OCI-LY7 (cell line): ENCODE data around the gene SLC35F4. TPM values are rescaled to one million over a fixed set of nuclear protein-coding genes. Genes with fewer than 3 reads are reported as not detected.

Source experiments
- BruUV-seq: library from RNA; stranded (reverse); fragments of 400-500 nt; replicated peaks from 2 replicates; lab custom pipeline; 2021; lab: Mats Ljungman, UMichigan
- CTCF ChIA-PET: fragments of 300-600 bp; sonication (Branson Sonifier 250); formaldehyde crosslinking; loops from one replicate; lab custom pipeline; 2022; ENCODE audit warnings: antibody characterized with exemption; ENCODE audit not compliant: unreplicated experiment; lab: Charles Lee
- POLR2A ChIA-PET: fragments of 300-600 bp; sonication (Branson Sonifier 250); formaldehyde crosslinking; loops from one replicate; lab custom pipeline; 2022; ENCODE audit warnings: antibody characterized with exemption; lab: Charles Lee
- DNase-seq: peaks from one replicate; pipeline ENCODE4 v3.0.0-alpha.2; 2015; ENCODE audit warnings: low spot score
- H2AFZ ChIP-seq: fragments of 200-600 bp; sonication (generic), shearing (Covaris generic); 2 replicates; pipeline ENCODE4 v1.6.1; 2014; ENCODE audit warnings: mild to moderate bottlenecking, antibody characterized with exemption, low read length, moderate library complexity
- H3K27ac ChIP-seq: fragments of 200-600 bp; sonication (generic); 2 replicates; pipeline ENCODE4 v1.5.1; 2014; ENCODE audit warnings: mixed run types, low read depth, mild to moderate bottlenecking, moderate library complexity, low read length, inconsistent platforms; ENCODE audit not compliant: poor library complexity, severe bottlenecking
- H3K36me3 ChIP-seq: fragments of 200-600 bp; sonication (generic); 2 replicates; pipeline ENCODE4 v1.6.1; 2014; ENCODE audit warnings: mild to moderate bottlenecking, antibody characterized with exemption, low read length, moderate library complexity, mixed read lengths; ENCODE audit not compliant: insufficient read depth
- H3K4me1 ChIP-seq: fragments of 200-600 bp; sonication (generic); 2 replicates; pipeline ENCODE4 v1.5.1; 2014; ENCODE audit warnings: mild to moderate bottlenecking, low read length; ENCODE audit not compliant: insufficient read depth, poor library complexity, severe bottlenecking
- H3K4me2 ChIP-seq: fragments of 200-600 bp; sonication (generic); 2 replicates; pipeline ENCODE4 v1.6.1; 2014; ENCODE audit warnings: mild to moderate bottlenecking, low read length
- H3K4me3 ChIP-seq: fragments of 200-600 bp; sonication (generic); 2 replicates; pipeline ENCODE4 v1.5.1; 2014; ENCODE audit warnings: mild to moderate bottlenecking, low read depth, low read length; ENCODE audit not compliant: poor library complexity, severe bottlenecking
- H3K79me2 ChIP-seq: fragments of 200-600 bp; sonication (generic); 2 replicates; pipeline ENCODE4 v1.6.1; 2016; ENCODE audit warnings: low read depth, mild to moderate bottlenecking, low read length, moderate library complexity, mixed read lengths; ENCODE audit not compliant: insufficient read depth
- H3K9me2 ChIP-seq: fragments of 200-600 bp; sonication (generic); 2 replicates; pipeline ENCODE4 v1.6.1; 2016; ENCODE audit warnings: mild to moderate bottlenecking, low read length, mixed read lengths; ENCODE audit not compliant: insufficient read depth
- H3K9me3 ChIP-seq: fragments of 200-600 bp; sonication (generic); 2 replicates; pipeline ENCODE4 v1.6.1; 2014; ENCODE audit warnings: mild to moderate bottlenecking, mixed run types, low read length, mixed read lengths
- H4K20me1 ChIP-seq: fragments of 200-600 bp; sonication (generic); 2 replicates; pipeline ENCODE4 v1.6.1; 2014; ENCODE audit warnings: mild to moderate bottlenecking, antibody characterized with exemption, low read length, moderate library complexity, mixed read lengths; ENCODE audit not compliant: insufficient read depth
- EZH2phosphoT487 ChIP-seq: fragments of 200-600 bp; sonication (generic); IDR thresholded peaks from 2 replicates; pipeline ENCODE4 v1.6.1; 2018; ENCODE audit warnings: low read depth, borderline replicate concordance, mild to moderate bottlenecking, mixed run types, antibody characterized with exemption, low read length, moderate library complexity, mixed read lengths
- intact Hi-C: fragments of 100-400 bp; cut with micrococcal nuclease; formaldehyde crosslinking; loops from one replicate; pipeline ENCODE4 v1.10.0; 2022; ENCODE audit not compliant: unreplicated experiment
- total RNA-seq, 2 experiments: library from RNA; depleted of rRNA in 1 of 2; stranded (reverse); fragments of >200 nt in 1 of 2; shearing (Covaris generic) in 1 of 2; gene quantifications; 2 replicates each; pipeline ENCODE4 v1.2.3, GENCODE V29; 2014 to 2022
- TF ChIP-seq, protein P1 (sequence below): fragments of 200-600 bp; sonication (generic); conservative IDR thresholded peaks from 2 replicates; pipeline ENCODE4 v1.5.1; 2014; ENCODE audit warnings: mild to moderate bottlenecking, antibody characterized with exemption, low read length, moderate library complexity, mixed read lengths

SLC35F4 gene
- total RNA-seq, 2 experiments from 2014 or later = not detected

DNA sequence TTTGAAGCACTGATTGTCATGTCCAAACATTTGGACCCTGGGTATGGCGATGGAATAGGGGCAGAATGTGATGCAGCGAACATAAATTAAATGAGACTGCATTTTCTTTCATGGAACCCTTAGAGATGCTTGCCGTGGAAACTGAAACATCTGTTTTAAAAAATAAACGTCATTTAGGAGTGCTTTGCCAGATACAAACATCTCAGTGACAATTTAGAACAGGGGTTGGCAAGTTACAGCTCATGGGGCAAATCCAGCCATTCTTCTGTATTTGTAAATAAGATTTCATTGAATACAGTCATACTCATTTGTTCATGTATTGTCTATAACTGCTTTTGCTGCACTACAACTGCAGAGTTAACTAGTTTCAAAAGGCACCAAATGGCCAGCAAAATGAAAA lies 51.2 kb downstream of the SLC35F4 start:
- TF ChIP-seq EZH2phosphoT487 = no peak
- TF ChIP-seq, protein P1, sequence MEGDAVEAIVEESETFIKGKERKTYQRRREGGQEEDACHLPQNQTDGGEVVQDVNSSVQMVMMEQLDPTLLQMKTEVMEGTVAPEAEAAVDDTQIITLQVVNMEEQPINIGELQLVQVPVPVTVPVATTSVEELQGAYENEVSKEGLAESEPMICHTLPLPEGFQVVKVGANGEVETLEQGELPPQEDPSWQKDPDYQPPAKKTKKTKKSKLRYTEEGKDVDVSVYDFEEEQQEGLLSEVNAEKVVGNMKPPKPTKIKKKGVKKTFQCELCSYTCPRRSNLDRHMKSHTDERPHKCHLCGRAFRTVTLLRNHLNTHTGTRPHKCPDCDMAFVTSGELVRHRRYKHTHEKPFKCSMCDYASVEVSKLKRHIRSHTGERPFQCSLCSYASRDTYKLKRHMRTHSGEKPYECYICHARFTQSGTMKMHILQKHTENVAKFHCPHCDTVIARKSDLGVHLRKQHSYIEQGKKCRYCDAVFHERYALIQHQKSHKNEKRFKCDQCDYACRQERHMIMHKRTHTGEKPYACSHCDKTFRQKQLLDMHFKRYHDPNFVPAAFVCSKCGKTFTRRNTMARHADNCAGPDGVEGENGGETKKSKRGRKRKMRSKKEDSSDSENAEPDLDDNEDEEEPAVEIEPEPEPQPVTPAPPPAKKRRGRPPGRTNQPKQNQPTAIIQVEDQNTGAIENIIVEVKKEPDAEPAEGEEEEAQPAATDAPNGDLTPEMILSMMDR = no peak
- ChIA-PET CTCF (no interaction called here), POLR2A (no interaction called here)
- Histone ChIP-seq H3K27ac (no peak overlapping the region), H3K4me1 (no peaks in the 10 kb centered on the region), H3K9me3 (no peaks in the 10 kb centered on the region), H3K79me2 (no peaks in the 10 kb centered on the region), H4K20me1 (no peaks in the 10 kb centered on the region), H3K4me2 (no peak overlapping the region), H3K36me3 (no peaks in the 10 kb centered on the region), H2AFZ (no peak overlapping the region), H3K9me2 (no peaks in the 10 kb centered on the region), H3K4me3 (no peak overlapping the region)
- intact Hi-C loops = no loop called here
- no peak for DNase-seq
- BruUV-seq = no TSS peak

DNA sequence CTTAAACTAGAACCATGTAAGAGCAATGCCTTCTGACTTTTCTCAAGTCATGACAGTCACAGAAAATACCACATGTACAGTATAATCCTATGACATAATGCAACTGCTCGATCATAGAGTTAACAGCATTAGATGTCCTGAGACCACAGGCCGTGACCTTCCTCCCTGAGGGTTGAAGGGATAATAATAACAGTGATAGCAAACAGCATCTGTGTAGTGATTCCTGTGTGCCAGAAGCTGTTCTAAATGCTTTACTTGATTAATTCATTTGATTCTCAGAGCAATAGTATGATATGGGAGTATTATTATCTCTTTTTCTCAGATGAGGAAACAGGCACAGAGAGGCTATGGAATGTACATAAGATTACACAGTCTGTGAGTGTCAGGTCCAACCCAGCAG lies 53.2 kb downstream of the SLC35F4 start:
- TF ChIP-seq, protein P1 = no peak
- TF ChIP-seq EZH2phosphoT487 = no peak
- Histone ChIP-seq H3K4me3 (no peak overlapping the region), H2AFZ (no peak overlapping the region), H3K79me2 (no peaks in the 10 kb centered on the region), H3K4me2 (no peak overlapping the region), H3K9me3 (no peaks in the 10 kb centered on the region), H3K27ac (no peak overlapping the region), H4K20me1 (no peaks in the 10 kb centered on the region), H3K4me1 (no peaks in the 10 kb centered on the region), H3K36me3 (no peaks in the 10 kb centered on the region), H3K9me2 (no peaks in the 10 kb centered on the region)
- CTCF ChIA-PET = no interaction called here
- intact Hi-C loops = no loop called here
- POLR2A ChIA-PET = interaction anchor here (0.6 kb wide), 1 partner anchor 1328 kb away, joined by 5 read pairs; no protein-coding TSS in a partner anchor
- no TSS peak for BruUV-seq
- DNase-seq = no peak

DNA sequence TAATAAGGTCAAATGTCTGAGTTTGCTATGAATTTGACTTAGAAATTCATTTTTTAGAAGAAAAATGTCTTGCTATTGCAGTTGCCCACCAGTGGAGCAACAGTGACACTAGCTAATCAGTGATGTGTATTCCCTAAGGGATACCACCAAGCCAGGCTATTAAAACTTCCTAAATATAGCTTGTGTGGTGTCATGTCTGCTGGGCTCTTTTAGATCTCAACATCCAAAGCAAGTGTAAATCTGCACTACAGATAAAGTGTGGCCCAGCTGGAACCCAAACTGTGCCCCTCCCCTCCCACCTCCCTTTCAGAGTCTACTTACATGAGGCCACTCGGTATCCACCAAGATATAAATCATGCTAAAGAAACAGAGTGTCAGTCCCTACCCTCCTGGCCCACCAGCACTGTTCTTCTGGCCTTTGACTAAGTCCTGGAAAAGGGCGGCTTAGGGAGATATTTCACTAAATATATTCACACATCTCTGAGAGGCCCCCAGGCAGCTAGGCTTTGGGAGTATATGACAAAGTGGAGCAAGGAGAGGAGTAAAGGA lies 53.8 kb downstream of the SLC35F4 start:
- Histone ChIP-seq H3K4me2 (no peak overlapping the region), H4K20me1 (no peaks in the 10 kb centered on the region), H3K36me3 (no peaks in the 10 kb centered on the region), H3K79me2 (no peaks in the 10 kb centered on the region), H3K27ac (no peak overlapping the region), H3K9me2 (no peaks in the 10 kb centered on the region), H3K4me1 (no peaks in the 10 kb centered on the region), H3K9me3 (no peaks in the 10 kb centered on the region), H2AFZ (no peak overlapping the region), H3K4me3 (no peak overlapping the region)
- ChIA-PET POLR2A (interaction anchor here (0.6 kb wide), 1 partner anchor 1327 kb away, joined by 5 read pairs; no protein-coding TSS in a partner anchor), CTCF (no interaction called here)
- intact Hi-C loops = no loop called here
- BruUV-seq = no TSS peak
- DNase-seq = no peak
- no peak for TF ChIP-seq EZH2phosphoT487
